Measurements from ENCODE around the gene EEA1. TPM values are rescaled to one million over a fixed set of nuclear protein-coding genes. Genes with fewer than 3 reads are reported as not detected.

Gene EEA1
- total RNA-seq, 1 experiment from 2014 or later, result 14.9 TPM

GRCh38 chr12:92890601-92891106 lies 38.4 kb downstream of the EEA1 start:
- Histone ChIP-seq H4K8ac (replicated peaks; ENCODE audit: insufficient read length, low read depth, low read length) (no peak overlapping the region), H4K91ac (ENCODE audit: insufficient read length, low read depth, low read length) (no peak overlapping the region), H3K56ac (ENCODE audit: insufficient read length, low read depth, low read length) (no peak overlapping the region), H2BK15ac (ENCODE audit: low read depth, low read length) (no peak overlapping the region), H4K5ac (ENCODE audit: insufficient read length, low read depth, low read length) (no peak overlapping the region), H3T11ph (ENCODE audit: low read length) (no peak overlapping the region), H3K79me2 (ENCODE audit: insufficient read depth, low read length) (no peaks in the 10 kb centered on the region), H2BK120ac (ENCODE audit: low read depth, low read length, poor library complexity, severe bottlenecking) (no peak overlapping the region), H2BK5ac (ENCODE audit: insufficient read length, low read length) (no peak overlapping the region), H3K27ac (ENCODE audit: insufficient read length, low read depth, low read length) (no peak overlapping the region), H3K23me2 (ENCODE audit: insufficient read length, low read depth, low read length, poor library complexity, severe bottlenecking) (no peaks in the 10 kb centered on the region), H3K9ac (ENCODE audit: extremely low read depth, insufficient read length, low read length) (no peak overlapping the region), H2BK12ac (ENCODE audit: insufficient read length, low read depth, low read length) (no peak overlapping the region), H2AFZ (ENCODE audit: low read length) (no peak overlapping the region), H3K18ac (ENCODE audit: insufficient read length, low read depth, low read length) (no peak overlapping the region), H3K27me3 (ENCODE audit: insufficient read depth, low read length) (no peaks in the 10 kb centered on the region), H3K23ac (ENCODE audit: insufficient read length, low read depth, low read length) (no peak overlapping the region), H3K9me3 (ENCODE audit: control insufficient read depth, low read depth, low read length) (no peaks in the 10 kb centered on the region), H3K4ac (ENCODE audit: low read depth, low read length) (no peak overlapping the region), H3K4me1 (ENCODE audit: insufficient read depth, low read length) (no peaks in the 10 kb centered on the region), H3K4me2 (ENCODE audit: insufficient read depth, insufficient read length, low read length) (no peak overlapping the region), H4K20me1 (ENCODE audit: control insufficient read depth, insufficient read depth, insufficient read length) (no peaks in the 10 kb centered on the region), H3K79me1 (ENCODE audit: insufficient read depth, low read depth, low read length, poor library complexity, severe bottlenecking) (no peaks in the 10 kb centered on the region), H2AK5ac (ENCODE audit: insufficient read length, low read length) (no peak overlapping the region), H3K14ac (ENCODE audit: insufficient read depth, low read length) (no peak overlapping the region), H2BK20ac (ENCODE audit: low read depth, low read length, poor library complexity, severe bottlenecking) (no peak overlapping the region)
- Mint-ChIP-seq H3K27me3 (ENCODE audit: low read depth) (no peaks in the 10 kb centered on the region), H3K4me3 (no peak overlapping the region), H3K9me3 (no peaks in the 10 kb centered on the region), H3K36me3 (ENCODE audit: insufficient read depth in 1 of 3, low read depth in 3 of 3) (peaks cover 1 to 18% (median 13%) of the 10 kb centered on the region in 3 experiments; a peak in 5 of 7 replicates), H3K4me1 (peaks cover 2 to 3% of the 10 kb centered on the region in 2 experiments; a peak in 2 of 4 replicates), H3K27ac (0 out of 7 replicates have a peak overlapping the region, but pooled peaks of 1 of the 3 experiments have one; percentile 2)
- DNase-seq, result no peak
- TF ChIP-seq CTCF (conservative IDR thresholded peaks at IDR 0.05), result no peak
- WGBS (ENCODE audit: extremely low coverage, insufficient read length, low lambda C conversion rate), result no CpG with 5 or more reads among the region's 3 CpGs

Measured in H9 (cell line).